Naive thymus-derived CD4-positive, alpha-beta T cell (primary cell): ENCODE results near the gene KCMF1. TPM values are rescaled to one million over a fixed set of nuclear protein-coding genes. Genes with fewer than 3 reads are reported as not detected.
A peak's percentile ranks its signal among the peaks of the same experiment; 100 is the strongest.

Experiments
- ATAC-seq: fragments of 150-1000 bp; cut with Tn5 transposase; 2 replicates; pipeline ENCODE4 v1.10.0; 2021; ENCODE audit warnings: mild to moderate bottlenecking, moderate library complexity
- CTCF ChIA-PET: fragments of 350-600 bp; sonication (Branson Sonifier 250); formaldehyde crosslinking; loops from one replicate; lab custom pipeline; 2021; ENCODE audit warnings: antibody characterized with exemption; lab: Charles Lee
- POLR2A ChIA-PET: fragments of 350-600 bp; sonication (Branson Sonifier 250); formaldehyde crosslinking; loops from one replicate; lab custom pipeline; 2021; ENCODE audit warnings: antibody characterized with exemption, inconsistent platforms; lab: Charles Lee
- DNase-seq, 9 donors: peaks; one replicate each; pipeline versions ENCODE4 v3.0.0 to v3.0.0-alpha.2; 2020 to 2022; ENCODE audit warnings: mixed read lengths in 1 of 9
- H3K27ac ChIP-seq: one replicate; pipeline ENCODE4 v1.7.0; 2013; ENCODE audit warnings: mild to moderate bottlenecking, low read depth, low read length, moderate library complexity
- H3K27me3 ChIP-seq, 2 donors: one replicate each; pipeline ENCODE4 v1.7.0; 2013; ENCODE audit warnings: low read length in 2 of 2, mild to moderate bottlenecking in 2 of 2, moderate library complexity in 2 of 2; ENCODE audit not compliant: control insufficient read depth in 2 of 2, insufficient read depth in 2 of 2
- H3K36me3 ChIP-seq, 3 experiments: 1 replicate in 2 of 3; 2 replicates in 1 of 3; pipeline ENCODE4 v1.7.0; 2013; ENCODE audit warnings: low read length in 3 of 3, mild to moderate bottlenecking in 3 of 3, moderate library complexity in 1 of 3; ENCODE audit not compliant: insufficient read depth in 3 of 3, control insufficient read depth in 2 of 3
- H3K4me1 ChIP-seq, 2 donors: one replicate each; pipeline ENCODE4 v1.7.0; 2013; ENCODE audit warnings: low read length in 2 of 2, mild to moderate bottlenecking in 2 of 2, moderate library complexity in 1 of 2; ENCODE audit not compliant: control insufficient read depth in 2 of 2, insufficient read depth in 2 of 2
- H3K4me3 ChIP-seq: 2 replicates; pipeline ENCODE4 v1.7.0; 2013; ENCODE audit warnings: mild to moderate bottlenecking, low read length
- H3K9me3 ChIP-seq, 3 experiments: 1 replicate in 2 of 3; 2 replicates in 1 of 3; pipeline ENCODE4 v1.7.0; 2013; ENCODE audit warnings: low read length in 3 of 3; ENCODE audit not compliant: control insufficient read depth in 2 of 3
- H3K27ac Mint-ChIP-seq, 9 donors: one replicate each; pipeline ENCODE4 v1.8.0; 2020 to 2022; ENCODE audit warnings: mixed read lengths in 9 of 9, mild to moderate bottlenecking in 8 of 9, moderate library complexity in 5 of 9, inconsistent platforms in 2 of 9
- H3K27me3 Mint-ChIP-seq, 5 donors: one replicate each; pipeline ENCODE4 v1.8.0; 2021 to 2022; ENCODE audit warnings: mixed read lengths in 5 of 5, mild to moderate bottlenecking in 1 of 5
- H3K36me3 Mint-ChIP-seq, 5 donors: one replicate each; pipeline ENCODE4 v1.8.0; 2020 to 2022; ENCODE audit warnings: mixed read lengths in 5 of 5, mild to moderate bottlenecking in 3 of 5, inconsistent platforms in 1 of 5
- H3K4me1 Mint-ChIP-seq, 7 donors: one replicate each; pipeline ENCODE4 v1.8.0; 2020 to 2022; ENCODE audit warnings: mixed read lengths in 7 of 7, mild to moderate bottlenecking in 3 of 7, inconsistent platforms in 1 of 7
- H3K4me3 Mint-ChIP-seq, 10 donors: one replicate each; pipeline ENCODE4 v1.8.0; 2020 to 2022; ENCODE audit warnings: mild to moderate bottlenecking in 10 of 10, mixed read lengths in 10 of 10, moderate library complexity in 6 of 10, inconsistent platforms in 2 of 10
- H3K9me3 Mint-ChIP-seq, 11 donors: one replicate each; pipeline ENCODE4 v1.8.0; 2020 to 2022; ENCODE audit warnings: mixed read lengths in 11 of 11, mild to moderate bottlenecking in 4 of 11, inconsistent platforms in 1 of 11, moderate library complexity in 1 of 11
- intact Hi-C, 2 donors: fragments of 100-400 bp; cut with micrococcal nuclease; formaldehyde crosslinking; loops; one replicate each; pipeline ENCODE4 v1.15.1; 2023
- polyA plus RNA-seq, 2 donors: library from polyadenylated mRNA; unstranded; fragments of 300-500 nt; fragmentation: Illumina TruSeq; gene quantifications; one replicate each; pipeline ENCODE4 v1.2.3, GENCODE V29; 2021
- total RNA-seq, 6 experiments: library from RNA in 5 of 6; stranded (reverse) in 5 of 6; gene quantifications; 1 replicate in 5 of 6; 2 replicates in 1 of 6; pipeline ENCODE4 v1.2.3 and lab custom pipeline; 2021 to 2026

KCMF1 gene
- total and polyA plus RNA-seq, 7 experiments from 2014 or later = 15.6 to 81.3 (median 60.6) TPM

GRCh38 chr2:84946204-84947009, 24.6 kb upstream of the KCMF1 start:
- H3K36me3 Mint-ChIP-seq = peaks cover 0 to 34% (median 0%) of the 10 kb centered on the region in 5 donors
- H3K36me3 ChIP-seq = no peaks in the 10 kb centered on the region
- peak overlapping the region; percentile 42 to 93 (median 81) for H3K27ac Mint-ChIP-seq
- DNase-seq (peak; percentile 20 to 74 (median 57)), ATAC-seq (peak; percentile 90)
- H3K27me3 ChIP-seq = no peaks in the 10 kb centered on the region
- H3K4me3 ChIP-seq = peak overlapping the region; percentile 9
- peak overlapping the region; percentile 64 for H3K27ac ChIP-seq
- peaks cover 0 to 3% (median 0%) of the 10 kb centered on the region in 11 donors for H3K9me3 Mint-ChIP-seq
- H3K9me3 ChIP-seq = no peaks in the 10 kb centered on the region
- peaks cover 16 to 23% of the 10 kb centered on the region in 2 donors for H3K4me1 ChIP-seq
- H3K4me1 Mint-ChIP-seq = peaks cover 27 to 66% (median 32%) of the 10 kb centered on the region in 7 donors
- peak overlapping the region; percentile 43 to 83 (median 72) for H3K4me3 Mint-ChIP-seq
- no peaks in the 10 kb centered on the region for H3K27me3 Mint-ChIP-seq
- POLR2A ChIA-PET = interaction anchor here (0.6 to 11.5 kb wide), 19 partner anchors 9 to 638 kb away, joined by 3 to 112 read pairs (median 4); partner anchors contain the start of genes GGCX, KCMF1, RETSAT and SUCLG1
- CTCF ChIA-PET = interaction anchor here (0.5 to 4.9 kb wide), 13 partner anchors 9 to 449 kb away, joined by 3 to 49 read pairs (median 3); no protein-coding TSS in a partner anchor
- intact Hi-C loops = loop anchor here (1.0 to 5.0 kb wide), 6 partner anchors 8 to 66 kb away; no protein-coding TSS in a partner anchor

GRCh38 chr2:84947010-84947593, 23.9 kb upstream of the KCMF1 start:
- intact Hi-C loops = loop anchor here (2.0 to 5.0 kb wide), 2 partner anchors 22 to 65 kb away; no protein-coding TSS in a partner anchor
- ATAC-seq (no peak), DNase-seq (no peak)
- Histone ChIP-seq H3K36me3 (no peaks in the 10 kb centered on the region), H3K4me3 (peak overlapping the region; percentile 9), H3K27ac (peak overlapping the region; percentile 64), H3K9me3 (no peaks in the 10 kb centered on the region), H3K4me1 (peaks cover 16 to 23% of the 10 kb centered on the region in 2 donors), H3K27me3 (no peaks in the 10 kb centered on the region)
- Mint-ChIP-seq H3K4me1 (peaks cover 27 to 63% (median 32%) of the 10 kb centered on the region in 7 donors), H3K9me3 (peaks cover 0 to 3% (median 0%) of the 10 kb centered on the region in 11 donors), H3K4me3 (peak overlapping the region; percentile 43 to 83 (median 72)), H3K27ac (peak overlapping the region in 7 of 9 donors; percentile 53 to 93 (median 81)), H3K27me3 (no peaks in the 10 kb centered on the region), H3K36me3 (peaks cover 0 to 32% (median 0%) of the 10 kb centered on the region in 5 donors)
- POLR2A ChIA-PET = interaction anchor here (0.6 to 11.5 kb wide), 11 partner anchors 9 to 488 kb away, joined by 3 to 112 read pairs (median 6); partner anchors contain the start of genes KCMF1, RETSAT, SUCLG1 and TMSB10
- CTCF ChIA-PET = interaction anchor here (0.7 to 4.9 kb wide), 6 partner anchors 9 to 21 kb away, joined by 3 to 49 read pairs (median 6); no protein-coding TSS in a partner anchor

DNA sequence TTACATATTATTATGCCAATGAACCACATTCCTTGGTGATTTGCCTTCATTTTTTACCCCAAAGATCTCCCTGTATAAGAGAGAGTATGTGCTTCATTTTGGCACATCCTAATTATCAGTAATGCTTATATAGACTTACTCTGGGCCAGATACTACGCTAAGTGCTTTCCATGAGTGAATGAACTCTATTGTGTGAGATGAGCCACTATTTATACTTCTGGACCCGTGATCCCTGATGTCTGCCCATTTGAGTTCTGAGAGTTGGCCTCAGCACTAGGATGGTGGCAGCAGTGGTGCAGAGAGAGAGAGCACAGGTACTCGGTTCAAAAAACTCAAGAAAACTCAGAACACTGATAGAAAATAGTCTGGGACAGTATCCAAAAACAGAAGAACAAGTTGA, 17.4 kb upstream of the KCMF1 start:
- Histone ChIP-seq H3K36me3 (no peaks in the 10 kb centered on the region), H3K4me3 (no peak overlapping the region), H3K4me1 (no peaks in the 10 kb centered on the region), H3K27ac (no peak overlapping the region), H3K9me3 (no peaks in the 10 kb centered on the region), H3K27me3 (no peaks in the 10 kb centered on the region)
- CTCF ChIA-PET = no interaction called here
- DNase-seq (no peak), ATAC-seq (no peak)
- H3K9me3 Mint-ChIP-seq = peaks cover 0 to 2% (median 0%) of the 10 kb centered on the region in 11 donors
- H3K27ac Mint-ChIP-seq = peak overlapping the region in 2 of 9 donors; percentile 3 to 43
- H3K36me3 Mint-ChIP-seq = peaks cover 0 to 28% (median 0%) of the 10 kb centered on the region in 5 donors
- intact Hi-C loops = no loop called here
- POLR2A ChIA-PET = interaction anchor here (1.0 kb wide), 1 partner anchor 9 kb away, joined by 4 read pairs; no protein-coding TSS in a partner anchor
- no peak overlapping the region for H3K4me3 Mint-ChIP-seq
- no peaks in the 10 kb centered on the region for H3K27me3 Mint-ChIP-seq
- peaks cover 7 to 23% (median 9%) of the 10 kb centered on the region in 7 donors for H3K4me1 Mint-ChIP-seq

- ChIA-PET CTCF (no interaction called here), POLR2A (interaction anchor here (0.5 to 1.0 kb wide), 4 partner anchors 8 to 522 kb away, joined by 3 to 4 read pairs (median 4); no protein-coding TSS in a partner anchor)
- ATAC-seq (no peak), DNase-seq (no peak)
- no peaks in the 10 kb centered on the region for H3K36me3 ChIP-seq
- intact Hi-C loops = loop anchor here in 1 of 2 donors (2.0 kb wide), 1 partner anchor 14 kb away; no protein-coding TSS in a partner anchor
- no peaks in the 10 kb centered on the region for H3K4me1 ChIP-seq
- H3K4me3 ChIP-seq = no peak overlapping the region
- H3K27ac ChIP-seq = no peak overlapping the region
- Mint-ChIP-seq H3K9me3 (peaks cover 0 to 2% (median 0%) of the 10 kb centered on the region in 11 donors), H3K27me3 (no peaks in the 10 kb centered on the region), H3K36me3 (peaks cover 0 to 27% (median 0%) of the 10 kb centered on the region in 5 donors), H3K4me1 (peaks cover 7 to 23% (median 11%) of the 10 kb centered on the region in 7 donors), H3K27ac (peak overlapping the region in 2 of 9 donors; percentile 11 to 47), H3K4me3 (no peak overlapping the region)
- no peaks in the 10 kb centered on the region for H3K27me3 ChIP-seq
- H3K9me3 ChIP-seq = no peaks in the 10 kb centered on the region
Measured at GRCh38 chr2:84954329-84954728, 16.6 kb upstream of the KCMF1 start.

- Histone ChIP-seq H3K27me3 (no peaks in the 10 kb centered on the region), H3K36me3 (no peaks in the 10 kb centered on the region), H3K27ac (no peak overlapping the region), H3K4me3 (no peak overlapping the region), H3K9me3 (no peaks in the 10 kb centered on the region), H3K4me1 (no peaks in the 10 kb centered on the region)
- ChIA-PET CTCF (no interaction called here), POLR2A (interaction anchor here (0.7 to 1.2 kb wide), 3 partner anchors 10 to 443 kb away, joined by 3 to 6 read pairs (median 4); no protein-coding TSS in a partner anchor)
- intact Hi-C loops = no loop called here
- H3K9me3 Mint-ChIP-seq = peaks cover 0 to 2% (median 0%) of the 10 kb centered on the region in 11 donors
- H3K4me3 Mint-ChIP-seq = no peak overlapping the region
- H3K27ac Mint-ChIP-seq = peak overlapping the region in 3 of 9 donors; percentile 36 to 58 (median 49)
- no peaks in the 10 kb centered on the region for H3K27me3 Mint-ChIP-seq
- H3K36me3 Mint-ChIP-seq = peaks cover 0 to 21% (median 1%) of the 10 kb centered on the region in 5 donors
- DNase-seq = no peak
- no peak for ATAC-seq
- peaks cover 7 to 23% (median 11%) of the 10 kb centered on the region in 7 donors for H3K4me1 Mint-ChIP-seq
Measured at GRCh38 chr2:84956334-84957297, 14.3 kb upstream of the KCMF1 start.
